Fibroblast of villous mesenchyme (primary cell): Measurements from ENCODE around the gene VAV3. TPM values are rescaled to one million over a fixed set of nuclear protein-coding genes. Genes with fewer than 3 reads are reported as not detected.
"Not testable (repeated sequence)": the region's sequence is repeated elsewhere in the genome, so short reads cannot be mapped to it uniquely, and the experiment has no call there.

Experiments used
- DNase-seq: peaks from one replicate; pipeline ENCODE4 v3.0.0-alpha.2; 2010; ENCODE audit warnings: low read depth
- H3K4me3 ChIP-seq: 2 replicates; pipeline ENCODE4 v1.5.1; 2011; ENCODE audit warnings: low read depth, mild to moderate bottlenecking, low read length
- CTCF ChIP-seq: IDR thresholded peaks from 2 replicates; pipeline ENCODE4 v1.5.1; 2012; ENCODE audit warnings: low read depth, mild to moderate bottlenecking, low read length; ENCODE audit not compliant: insufficient read depth
- total RNA-seq: library from RNA; depleted of rRNA; stranded (reverse); fragments of >200 nt; gene quantifications from 2 replicates; pipeline ENCODE4 v1.2.3, GENCODE V29; 2012

Gene VAV3
- total RNA-seq, 1 donor, result 0.43 TPM

DNA sequence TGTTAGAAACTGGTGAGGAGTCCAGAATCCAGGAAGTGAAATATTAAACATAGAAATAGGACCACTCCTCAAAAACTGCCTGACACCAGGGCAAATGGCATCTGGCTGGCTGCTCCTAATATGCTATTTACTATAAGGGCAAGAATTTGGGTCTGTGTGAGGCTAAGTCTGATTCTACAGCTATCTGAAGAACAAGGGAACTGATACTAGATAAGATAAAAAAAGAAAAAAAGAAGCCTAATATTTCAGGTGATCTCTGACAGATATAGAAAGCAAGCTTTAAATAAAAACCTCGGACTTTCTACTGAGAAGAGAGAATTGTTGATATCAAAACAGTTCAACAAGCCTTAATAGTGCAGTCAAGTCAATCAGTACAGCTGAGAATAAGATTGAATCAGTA lies 42.1 kb upstream of the VAV3 start:
- no peak overlapping the region for H3K4me3 ChIP-seq
- TF ChIP-seq CTCF, result no peak
- no peak for DNase-seq

DNA sequence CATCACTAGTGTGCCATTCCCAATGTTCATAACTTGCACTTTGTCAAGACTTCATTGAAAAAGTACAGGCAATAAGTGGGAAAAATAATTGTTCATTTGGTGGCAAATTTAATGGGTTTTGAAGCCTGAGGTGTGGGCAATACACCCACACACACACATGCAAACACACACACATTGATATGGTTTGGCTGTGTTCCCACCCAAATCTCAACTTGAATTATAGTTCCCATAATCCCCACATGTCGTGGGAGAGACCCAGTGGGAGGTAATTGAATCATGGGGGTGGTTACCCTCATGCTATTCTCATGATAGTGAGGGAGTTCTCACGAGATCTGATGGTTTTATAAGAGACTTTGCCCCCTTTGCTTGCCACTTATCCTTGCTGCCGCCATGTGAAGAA lies 39.9 kb upstream of the VAV3 start:
- DNase-seq, H3K4me3 ChIP-seq: not testable (repeated sequence)

DNA sequence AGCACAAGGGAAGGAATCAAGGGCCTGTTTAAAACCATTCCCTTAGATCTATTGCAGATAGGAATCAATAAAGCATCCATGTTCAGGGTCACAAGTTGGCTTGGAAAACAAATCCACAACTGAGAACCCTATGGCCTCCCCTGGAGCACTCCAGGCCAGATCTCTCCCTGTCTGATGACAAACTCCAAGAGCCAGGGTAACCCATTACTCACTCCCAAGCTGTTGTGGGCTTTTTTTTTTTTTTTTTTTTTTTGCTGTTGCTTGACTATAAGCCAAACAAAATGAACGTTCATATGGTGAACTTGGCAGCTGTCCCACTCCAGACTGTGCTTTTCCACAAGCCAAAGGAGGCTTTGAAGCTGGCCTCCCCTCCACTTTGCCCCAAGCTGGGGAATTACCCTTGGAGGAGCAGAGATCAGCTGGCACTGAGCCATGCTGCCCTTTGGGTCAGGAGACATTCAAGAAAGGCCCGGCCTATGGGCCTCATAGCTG lies 35.7 kb upstream of the VAV3 start:
- no peak overlapping the region for H3K4me3 ChIP-seq
- no peak for TF ChIP-seq CTCF
- peak; percentile 66 for DNase-seq

DNA sequence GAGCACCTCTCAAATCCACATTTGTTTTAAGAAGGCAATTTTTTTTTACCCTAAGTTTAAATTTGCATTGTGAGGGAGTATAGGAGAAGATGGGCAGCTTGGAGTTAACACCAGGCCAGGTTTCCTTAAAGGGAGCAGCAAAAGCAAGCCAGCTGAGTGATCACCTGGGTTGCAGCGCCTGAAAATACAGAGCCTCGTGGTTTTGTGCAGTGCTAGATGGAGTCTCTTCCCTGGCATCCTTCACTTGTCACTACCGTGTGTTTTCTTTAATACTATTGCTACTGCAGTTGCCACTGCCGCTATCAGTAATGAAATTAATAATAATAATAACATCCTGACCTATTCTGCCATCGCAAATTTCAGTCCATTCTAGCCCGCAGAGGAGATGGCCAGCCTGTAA lies 35.2 kb upstream of the VAV3 start:
- H3K4me3 ChIP-seq, result no peak overlapping the region
- DNase-seq, result no peak
- no peak for TF ChIP-seq CTCF

GRCh38 chr1:107997866-107998265 lies 32.9 kb upstream of the VAV3 start:
- TF ChIP-seq CTCF, result no peak
- no peak for DNase-seq
- no peak overlapping the region for H3K4me3 ChIP-seq

- no peak overlapping the region for H3K4me3 ChIP-seq
- no peak for TF ChIP-seq CTCF
- no peak for DNase-seq
Observed at GRCh38 chr1:107993920-107994319, 28.9 kb upstream of the VAV3 start.

- TF ChIP-seq CTCF, result no peak
- DNase-seq, result no peak
- H3K4me3 ChIP-seq, result no peak overlapping the region
Observed at GRCh38 chr1:107992347-107992746, 27.4 kb upstream of the VAV3 start.
